H1 (cell line): ENCODE measurements around the gene KLF2. TPM values are rescaled to one million over a fixed set of nuclear protein-coding genes. Genes with fewer than 3 reads are reported as not detected.

Experiments used
- CTCF ChIA-PET: fragments of 300-600 bp; sonication (Branson Sonifier 250); formaldehyde crosslinking; loops from one replicate; lab custom pipeline; 2021; ENCODE audit not compliant: partially characterized antibody; lab: Charles Lee
- POLR2A ChIA-PET: fragments of 300-600 bp; sonication (Branson Sonifier 250); formaldehyde crosslinking; loops from one replicate; lab custom pipeline; 2021; ENCODE audit warnings: inconsistent platforms; ENCODE audit not compliant: partially characterized antibody; lab: Charles Lee
- DNase-seq, 2 experiments: peaks; one replicate each; pipeline versions ENCODE4 v3.0.0 to v3.0.0-alpha.2; 2010 to 2022; ENCODE audit warnings: low spot score in 2 of 2, low read depth in 1 of 2, mixed read lengths in 1 of 2
- FAIRE-seq: peaks from 2 replicates; lab custom pipeline; 2011; peaks lifted over from hg19 to GRCh38; lab: Jason Lieb, UNC
- H2AFZ ChIP-seq: 2 replicates; pipeline ENCODE4 v1.8.1; 2012; ENCODE audit warnings: low read length, inconsistent platforms
- H2AK5ac ChIP-seq: 2 replicates; pipeline ENCODE4 v1.6.1; 2013; ENCODE audit warnings: low read depth, low read length
- H2BK120ac ChIP-seq: replicated peaks from 2 replicates; pipeline ENCODE3; 2013; ENCODE audit warnings: low read depth, low read length, inconsistent platforms
- H2BK12ac ChIP-seq: 2 replicates; pipeline ENCODE4 v1.6.1; 2013; ENCODE audit warnings: low read depth, low read length
- H2BK15ac ChIP-seq: 2 replicates; pipeline ENCODE4 v1.6.1; 2013; ENCODE audit warnings: low read length
- H2BK20ac ChIP-seq: 2 replicates; pipeline ENCODE4 v1.6.1; 2013; ENCODE audit warnings: low read length
- H2BK5ac ChIP-seq: 2 replicates; pipeline ENCODE4 v1.6.1; 2013; ENCODE audit warnings: low read depth, low read length
- H3K14ac ChIP-seq: 2 replicates; pipeline ENCODE4 v1.6.1; 2013; ENCODE audit warnings: inconsistent platforms; ENCODE audit not compliant: insufficient read length
- H3K18ac ChIP-seq: 2 replicates; pipeline ENCODE4 v1.6.1; 2013; ENCODE audit warnings: low read length; ENCODE audit errors: extremely low read depth
- H3K23ac ChIP-seq: 2 replicates; pipeline ENCODE4 v1.6.1; 2013; ENCODE audit warnings: inconsistent platforms; ENCODE audit not compliant: insufficient read length
- H3K23me2 ChIP-seq: 2 replicates; pipeline ENCODE4 v1.6.1; 2013; ENCODE audit warnings: low read depth, low read length
- H3K27ac ChIP-seq: 2 replicates; pipeline ENCODE4 v1.6.1; 2011; ENCODE audit warnings: low read depth, low read length, inconsistent platforms
- H3K27me3 ChIP-seq, 4 experiments: replicated peaks in 1 of 4; 1 replicate in 1 of 4; 2 replicates in 3 of 4; pipeline versions ENCODE4 v1.6.1 to v1.8.1; 2011 to 2013; ENCODE audit warnings: low read length in 3 of 4, mild to moderate bottlenecking in 3 of 4, inconsistent platforms in 2 of 4, mixed read lengths in 2 of 4, moderate library complexity in 1 of 4; ENCODE audit not compliant: control insufficient read depth in 3 of 4, insufficient read depth in 3 of 4; ENCODE audit errors: extremely low read depth in 1 of 4
- H3K36me3 ChIP-seq, 4 experiments: 2 replicates each; pipeline versions ENCODE4 v1.6.1 to v1.8.1; 2011 to 2013; ENCODE audit warnings: mild to moderate bottlenecking in 4 of 4, low read length in 3 of 4, moderate library complexity in 2 of 4, control low read depth in 1 of 4, inconsistent platforms in 1 of 4; ENCODE audit not compliant: insufficient read depth in 4 of 4, control insufficient read depth in 2 of 4
- H3K4ac ChIP-seq: replicated peaks from 2 replicates; pipeline ENCODE3; 2013; ENCODE audit warnings: low read length, low read depth, mixed read lengths, inconsistent platforms; ENCODE audit not compliant: insufficient read length
- H3K4me1 ChIP-seq, 4 experiments: replicated peaks in 1 of 4; 1 replicate in 1 of 4; 2 replicates in 3 of 4; pipeline versions ENCODE4 v1.6.1 to v1.8.1; 2011 to 2013; ENCODE audit warnings: low read length in 3 of 4, inconsistent platforms in 2 of 4, mixed read lengths in 1 of 4; ENCODE audit not compliant: insufficient read depth in 4 of 4, control insufficient read depth in 3 of 4
- H3K4me2 ChIP-seq, 2 experiments: 2 replicates each; pipeline versions ENCODE4 v1.6.1 to v1.8.1; 2011 to 2013; ENCODE audit warnings: low read depth in 2 of 2, low read length in 2 of 2, control low read depth in 1 of 2, inconsistent platforms in 1 of 2, mild to moderate bottlenecking in 1 of 2; ENCODE audit not compliant: insufficient read depth in 1 of 2
- H3K4me3 ChIP-seq, 4 experiments: fragments of 200-600, 300-600 bp in 1 of 4; sonication (generic), shearing (Covaris generic), sonication (Bioruptor Twin) in 1 of 4; 2 replicates each; pipeline versions ENCODE4 v1.5.1 to v1.8.1; 2011 to 2016; ENCODE audit warnings: low read length in 4 of 4, low read depth in 3 of 4, control low read depth in 2 of 4, inconsistent platforms in 2 of 4, mild to moderate bottlenecking in 2 of 4, mixed read lengths in 1 of 4, moderate library complexity in 1 of 4; ENCODE audit not compliant: insufficient read depth in 2 of 4; ENCODE audit errors: extremely low read depth in 1 of 4
- H3K56ac ChIP-seq: replicated peaks from 2 replicates; pipeline ENCODE3; 2013; ENCODE audit warnings: low read depth, mild to moderate bottlenecking, mixed read lengths, low read length, inconsistent platforms; ENCODE audit not compliant: insufficient read length
- H3K79me1 ChIP-seq: 2 replicates; pipeline ENCODE4 v1.6.1; 2013; ENCODE audit warnings: low read depth, low read length, control low read depth
- H3K79me2 ChIP-seq, 2 experiments: 2 replicates each; pipeline versions ENCODE4 v1.6.1 to v1.8.1; 2012 to 2013; ENCODE audit warnings: low read length in 2 of 2, mild to moderate bottlenecking in 2 of 2, inconsistent platforms in 1 of 2; ENCODE audit not compliant: insufficient read depth in 2 of 2, control insufficient read depth in 1 of 2
- H3K9ac ChIP-seq, 4 experiments: replicated peaks in 1 of 4; 1 replicate in 1 of 4; 2 replicates in 3 of 4; pipeline versions ENCODE4 v1.6.1 to v1.8.1; 2011 to 2013; ENCODE audit warnings: low read depth in 3 of 4, low read length in 3 of 4, control low read depth in 2 of 4, mild to moderate bottlenecking in 2 of 4, moderate library complexity in 2 of 4, inconsistent platforms in 1 of 4; ENCODE audit errors: extremely low read depth in 1 of 4
- H3K9me3 ChIP-seq, 2 experiments: 2 replicates each; pipeline versions ENCODE4 v1.6.1 to v1.8.1; 2012 to 2013; ENCODE audit warnings: mild to moderate bottlenecking in 2 of 2, moderate library complexity in 2 of 2, control low read depth in 1 of 2, inconsistent platforms in 1 of 2, low read depth in 1 of 2, low read length in 1 of 2, mixed read lengths in 1 of 2; ENCODE audit not compliant: insufficient read depth in 2 of 2
- H4K20me1 ChIP-seq, 2 experiments: replicated peaks in 1 of 2; 2 replicates each; pipeline versions ENCODE3 to v1.8.1; 2011 to 2013; ENCODE audit warnings: inconsistent platforms in 2 of 2, low read length in 2 of 2, mild to moderate bottlenecking in 1 of 2; ENCODE audit not compliant: insufficient read depth in 2 of 2, control insufficient read depth in 1 of 2
- H4K5ac ChIP-seq: 2 replicates; pipeline ENCODE4 v1.6.1; 2013; ENCODE audit warnings: low read length, low read depth, mixed read lengths, inconsistent platforms; ENCODE audit not compliant: insufficient read length
- H4K8ac ChIP-seq: 2 replicates; pipeline ENCODE4 v1.8.0; 2013; ENCODE audit warnings: mild to moderate bottlenecking, moderate library complexity, low read length, inconsistent platforms; ENCODE audit not compliant: insufficient read depth; ENCODE audit errors: extremely low read depth
- H4K91ac ChIP-seq: replicated peaks from 2 replicates; pipeline ENCODE3; 2013; ENCODE audit warnings: low read length, mixed read lengths, inconsistent platforms; ENCODE audit not compliant: insufficient read length
- BACH1 ChIP-seq: IDR thresholded peaks from 2 replicates; pipeline ENCODE4 v1.6.1; 2012; ENCODE audit warnings: low read length, improper control_type of control experiment
- CHD1 ChIP-seq: IDR thresholded peaks from 2 replicates; pipeline ENCODE4 v1.6.1; 2012; ENCODE audit warnings: low read depth, low read length, improper control_type of control experiment
- MAFK ChIP-seq: IDR thresholded peaks from 2 replicates; pipeline ENCODE4 v1.6.1; 2012; ENCODE audit warnings: low read depth, mild to moderate bottlenecking, improper control_type of control experiment, low read length
- MAX ChIP-seq: IDR thresholded peaks from 2 replicates; pipeline ENCODE4 v1.6.1; 2012; ENCODE audit warnings: inconsistent platforms
- WGBS, 2 experiments: shearing (Covaris generic) in 1 of 2; methylation state at CpG; one replicate each; pipeline versions ENCODE4 v1.1.6 to v1.1.7; 2013 to 2015; ENCODE audit warnings: low lambda C conversion rate in 2 of 2, mixed read lengths in 2 of 2, inconsistent platforms in 1 of 2, low coverage in 1 of 2, missing lambda C conversion rate in 1 of 2; ENCODE audit not compliant: insufficient replicate concordance in 2 of 2, insufficient coverage in 1 of 2, insufficient read length in 1 of 2; ENCODE audit errors: extremely low coverage in 1 of 2, missing lambda C conversion rate in 1 of 2; 5-methylcytosine and 5-hydroxymethylcytosine counted together
- polyA plus RNA-seq, 7 experiments: library from polyadenylated mRNA; depleted of rRNA in 3 of 7; stranded (reverse) in 5 of 7; unstranded in 2 of 7; fragments of >200 nt in 5 of 7; fragments of 200-250 nt in 2 of 7; gene quantifications; 1 replicate in 5 of 7; 2 replicates in 1 of 7; 4 replicates in 1 of 7; pipeline versions ENCODE4 v1.2.1 to v1.2.3, GENCODE V29; 2011 to 2013; ENCODE audit warnings: missing spikeins in 2 of 7, mixed read lengths in 2 of 7
- total RNA-seq: library from RNA; stranded (reverse); fragmentation: NEBNext Ultra II Directional; extraction: Animal tissue kit (Norgen Biotek cat#: 25700); gene quantifications from 2 replicates; pipeline ENCODE4 v1.2.1, GENCODE V29; 2021

The KLF2 gene
- total and polyA plus RNA-seq, 2 of the 8 experiments (the other 6 are each of a cell fraction or from before 2014, with no cell fraction given), result 0.19 to 0.33 TPM

- TF ChIP-seq CHD1 (no peak), MAFK (peak; percentile 34; the same call in 1 of the 2 replicates), MAX (peak; percentile 21; the same call in 1 of the 2 replicates), BACH1 (peak; percentile 81; the same call in 1 of the 2 replicates)
- TF ChIP-seq, all 59 proteins: peak for 3
- 84% methylated on average over 11 of the region's 11 CpGs; no CpG with 5 or more reads in 1 of the 2 experiments for WGBS, 2 experiments
- no peak overlapping the region for H2BK20ac ChIP-seq
- H3K79me1 ChIP-seq, result no peaks in the 10 kb centered on the region
- no peak overlapping the region for H3K18ac ChIP-seq
- no peak overlapping the region for H3K4ac ChIP-seq
- no peak overlapping the region for H2BK120ac ChIP-seq
- H4K5ac ChIP-seq, result no peak overlapping the region
- H4K20me1 ChIP-seq, result no peaks in the 10 kb centered on the region
- no peaks in the 10 kb centered on the region for H3K4me1 ChIP-seq
- no peak overlapping the region for H2BK5ac ChIP-seq
- H3K79me2 ChIP-seq, result no peaks in the 10 kb centered on the region
- H2BK15ac ChIP-seq, result no peak overlapping the region
- H3K4me2 ChIP-seq, result no peak overlapping the region
- H4K8ac ChIP-seq, result no peak overlapping the region
- FAIRE-seq (no peak), DNase-seq (no peak)
- no peak overlapping the region for H3K14ac ChIP-seq
- peaks cover 0 to 6% (median 0%) of the 10 kb centered on the region in 4 experiments; a peak in 1 of 8 replicates for H3K36me3 ChIP-seq
- no peak overlapping the region for H3K56ac ChIP-seq
- no peak overlapping the region for H3K4me3 ChIP-seq
- no peak overlapping the region for H2BK12ac ChIP-seq
- POLR2A ChIA-PET, result interaction anchor here (0.5 to 1.2 kb wide), 3 partner anchors 17 to 275 kb away, joined by 3 read pairs; partner anchors contain the start of gene TPM4
- no peaks in the 10 kb centered on the region for H3K27me3 ChIP-seq
- CTCF ChIA-PET, result interaction anchor here (1.0 to 1.6 kb wide), 5 partner anchors 22 to 71 kb away, joined by 3 to 6 read pairs (median 3); no protein-coding TSS in a partner anchor
- no peak overlapping the region for H2AK5ac ChIP-seq
- H4K91ac ChIP-seq, result no peak overlapping the region
- no peak overlapping the region for H3K23ac ChIP-seq
- H3K9me3 ChIP-seq, result no peaks in the 10 kb centered on the region
- H2AFZ ChIP-seq, result no peak overlapping the region
- H3K27ac ChIP-seq, result no peak overlapping the region
- no peaks in the 10 kb centered on the region for H3K23me2 ChIP-seq
- no peak overlapping the region for H3K9ac ChIP-seq
These were observed 26.6 kb downstream of the KLF2 start for GRCh38 chr19:16351133-16351809.
